ENCODE measurements around the gene TFAP2D.

TFAP2D gene

GRCh38 chr6:50819904-50820868 lies 106.9 kb downstream of the TFAP2D start:
- no peak for DNase-seq

GRCh38 chr6:50820869-50821264 lies 107.5 kb downstream of the TFAP2D start:
- DNase-seq: no peak

- no peak for DNase-seq
Measured at GRCh38 chr6:50821441-50822077, 108.2 kb downstream of the TFAP2D start.

- DNase-seq: no peak
Measured at GRCh38 chr6:50822078-50822476, 108.8 kb downstream of the TFAP2D start.

Measured in SW 1271 (cell line).